Calu3 (cell line): ENCODE data around the gene MACROH2A2. TPM values are rescaled to one million over a fixed set of nuclear protein-coding genes. Genes with fewer than 3 reads are reported as not detected.
A peak's percentile ranks its signal among the peaks of the same experiment; 100 is the strongest.

Experiments used
- BruUV-seq: library from RNA; stranded (reverse); fragments of 400-500 nt; replicated peaks from 2 replicates; lab custom pipeline; 2021; lab: Mats Ljungman, UMichigan
- CTCF ChIA-PET: fragments of 300-600 bp; sonication (Branson Sonifier 250); formaldehyde crosslinking; loops from one replicate; lab custom pipeline; 2022; ENCODE audit warnings: antibody characterized with exemption; lab: Charles Lee
- DNase-seq: peaks from one replicate; pipeline ENCODE4 v3.0.0; 2022
- H3K27ac Mint-ChIP-seq: one replicate; pipeline ENCODE4 v1.8.0; 2022; ENCODE audit warnings: mixed read lengths; ENCODE audit not compliant: unreplicated experiment
- H3K27me3 Mint-ChIP-seq: one replicate; pipeline ENCODE4 v1.8.0; 2022; ENCODE audit warnings: mixed read lengths; ENCODE audit not compliant: unreplicated experiment
- H3K36me3 Mint-ChIP-seq: one replicate; pipeline ENCODE4 v1.8.0; 2022; ENCODE audit warnings: mild to moderate bottlenecking, moderate library complexity, mixed read lengths; ENCODE audit not compliant: insufficient read depth, unreplicated experiment
- H3K4me1 Mint-ChIP-seq: one replicate; pipeline ENCODE4 v1.8.0; 2022; ENCODE audit warnings: mild to moderate bottlenecking, low read depth, mixed read lengths; ENCODE audit not compliant: unreplicated experiment
- H3K4me3 Mint-ChIP-seq: one replicate; pipeline ENCODE4 v1.8.0; 2022; ENCODE audit warnings: mild to moderate bottlenecking, low read depth, moderate library complexity, mixed read lengths; ENCODE audit not compliant: unreplicated experiment
- H3K9me3 Mint-ChIP-seq: one replicate; pipeline ENCODE4 v1.8.0; 2022; ENCODE audit warnings: low read depth, mixed read lengths; ENCODE audit not compliant: unreplicated experiment
- intact Hi-C: fragments of 100-400 bp; cut with micrococcal nuclease; formaldehyde crosslinking; loops from one replicate; pipeline ENCODE4 v1.10.0; 2022; ENCODE audit not compliant: unreplicated experiment
- total RNA-seq: library from RNA; stranded (reverse); gene quantifications from 2 replicates; pipeline ENCODE4 v1.2.3, GENCODE V29; 2022
- TF ChIP-seq, protein P1 (sequence below): fragments of 200-600 bp; IDR thresholded peaks from one replicate; pipeline ENCODE4 v1.8.0; 2022; ENCODE audit warnings: antibody characterized with exemption; ENCODE audit not compliant: unreplicated experiment

Gene MACROH2A2
- total RNA-seq, 1 experiment from 2014 or later = 24.5 TPM

DNA sequence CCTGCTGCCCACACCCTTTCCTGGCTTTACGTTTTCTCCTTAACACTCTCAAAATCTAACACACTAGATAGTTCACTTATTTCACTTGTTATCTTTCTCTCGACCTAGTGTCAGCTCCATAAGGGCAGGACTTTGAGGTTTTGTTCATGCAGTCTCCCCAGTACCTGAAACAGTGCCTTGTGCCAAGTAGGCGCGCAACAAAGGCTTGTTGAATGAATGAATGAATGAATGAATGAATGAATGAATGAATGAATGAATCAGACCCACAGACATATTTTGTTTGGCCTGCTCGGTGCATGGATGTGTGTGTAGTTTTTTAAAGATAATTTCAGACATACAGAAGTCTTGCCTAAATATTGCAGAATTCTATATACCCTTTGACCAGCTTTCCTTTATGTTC is 87.7 kb downstream of the MACROH2A2 start:
- BruUV-seq = no TSS peak
- no peak overlapping the region for H3K4me3 Mint-ChIP-seq

DNA sequence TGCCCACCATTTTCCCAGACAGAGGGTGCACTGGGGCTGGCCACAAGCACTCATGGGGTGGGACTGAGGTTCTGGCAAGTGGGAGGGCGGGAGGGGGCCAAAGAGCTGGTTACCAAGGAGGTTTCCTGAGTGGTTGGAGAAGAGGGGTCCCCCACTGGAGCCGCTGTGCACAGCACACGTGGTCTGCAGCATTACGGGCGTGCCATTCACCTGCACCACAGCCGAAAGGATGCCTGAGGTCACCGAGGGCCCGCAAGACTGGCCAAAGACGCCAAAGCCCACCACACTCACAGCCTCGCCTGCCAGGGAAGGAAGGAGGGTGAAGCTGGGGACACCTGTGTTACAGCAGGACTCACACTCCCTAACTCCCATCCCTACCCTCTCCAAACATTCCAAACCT is 89.9 kb downstream of the MACROH2A2 start:
- Mint-ChIP-seq H3K4me1 (peaks cover 8% of the 10 kb centered on the region), H3K36me3 (peaks cover 54% of the 10 kb centered on the region), H3K27ac (no peak overlapping the region), H3K27me3 (no peaks in the 10 kb centered on the region), H3K9me3 (no peaks in the 10 kb centered on the region), H3K4me3 (no peak overlapping the region)
- TF ChIP-seq, protein P1, sequence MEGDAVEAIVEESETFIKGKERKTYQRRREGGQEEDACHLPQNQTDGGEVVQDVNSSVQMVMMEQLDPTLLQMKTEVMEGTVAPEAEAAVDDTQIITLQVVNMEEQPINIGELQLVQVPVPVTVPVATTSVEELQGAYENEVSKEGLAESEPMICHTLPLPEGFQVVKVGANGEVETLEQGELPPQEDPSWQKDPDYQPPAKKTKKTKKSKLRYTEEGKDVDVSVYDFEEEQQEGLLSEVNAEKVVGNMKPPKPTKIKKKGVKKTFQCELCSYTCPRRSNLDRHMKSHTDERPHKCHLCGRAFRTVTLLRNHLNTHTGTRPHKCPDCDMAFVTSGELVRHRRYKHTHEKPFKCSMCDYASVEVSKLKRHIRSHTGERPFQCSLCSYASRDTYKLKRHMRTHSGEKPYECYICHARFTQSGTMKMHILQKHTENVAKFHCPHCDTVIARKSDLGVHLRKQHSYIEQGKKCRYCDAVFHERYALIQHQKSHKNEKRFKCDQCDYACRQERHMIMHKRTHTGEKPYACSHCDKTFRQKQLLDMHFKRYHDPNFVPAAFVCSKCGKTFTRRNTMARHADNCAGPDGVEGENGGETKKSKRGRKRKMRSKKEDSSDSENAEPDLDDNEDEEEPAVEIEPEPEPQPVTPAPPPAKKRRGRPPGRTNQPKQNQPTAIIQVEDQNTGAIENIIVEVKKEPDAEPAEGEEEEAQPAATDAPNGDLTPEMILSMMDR = no peak
- intact Hi-C loops = no loop called here
- DNase-seq = no peak
- CTCF ChIA-PET = interaction anchor here (0.6 kb wide), 1 partner anchor 62 kb away, joined by 5 read pairs; no protein-coding TSS in a partner anchor
- no TSS peak for BruUV-seq

More for the DNA sequence above, 87.7 kb downstream of the MACROH2A2 start:
- Mint-ChIP-seq H3K27ac (no peak overlapping the region), H3K4me1 (peaks cover 8% of the 10 kb centered on the region), H3K9me3 (no peaks in the 10 kb centered on the region), H3K27me3 (no peaks in the 10 kb centered on the region), H3K36me3 (peaks cover 32% of the 10 kb centered on the region)
- CTCF ChIA-PET = interaction anchor here (0.7 kb wide), 1 partner anchor 415 kb away, joined by 7 read pairs; no protein-coding TSS in a partner anchor
- intact Hi-C loops = no loop called here
- TF ChIP-seq, protein P1 = no peak
- no peak for DNase-seq

DNA sequence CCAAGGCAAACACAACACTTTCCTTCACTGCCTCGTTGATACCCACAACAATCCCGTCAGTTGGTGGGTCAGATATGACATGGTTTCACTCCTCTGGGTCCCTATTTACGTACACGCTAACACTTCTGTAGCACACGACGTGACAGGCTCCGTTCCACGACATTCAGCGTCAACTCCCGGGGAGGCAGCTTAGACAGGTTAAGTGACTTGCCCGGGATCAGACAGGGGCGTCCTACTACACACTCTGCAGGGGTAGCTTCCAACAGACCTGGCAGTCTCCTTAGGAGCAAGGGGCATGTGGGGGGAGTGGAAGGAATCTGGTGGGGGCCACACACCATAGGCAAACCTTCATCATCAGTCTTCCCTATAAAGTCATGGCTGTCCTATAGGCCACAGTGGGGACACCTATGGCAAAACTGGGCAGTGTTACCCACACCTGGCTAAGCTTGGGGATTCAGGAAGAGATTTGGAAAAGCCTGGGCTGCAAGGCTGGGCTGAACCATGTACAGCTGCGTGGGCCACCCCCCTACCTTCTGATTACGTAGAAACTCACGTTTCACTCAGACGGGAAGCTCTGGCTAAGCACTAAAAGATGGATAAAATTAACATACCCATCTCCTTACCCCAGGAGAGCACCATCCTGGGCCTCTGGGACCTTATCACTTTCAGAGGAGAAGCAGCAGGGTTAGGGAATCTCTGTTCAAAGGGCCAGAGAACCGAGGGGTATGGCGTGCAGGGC is 91.9 kb downstream of the MACROH2A2 start:
- H3K27ac Mint-ChIP-seq = no peak overlapping the region
- BruUV-seq = TSS peak; percentile 23
- H3K4me1 Mint-ChIP-seq = peaks cover 8% of the 10 kb centered on the region
- intact Hi-C loops = no loop called here
- no peak for DNase-seq
- peaks cover 64% of the 10 kb centered on the region for H3K36me3 Mint-ChIP-seq
- no peaks in the 10 kb centered on the region for H3K9me3 Mint-ChIP-seq
- no peaks in the 10 kb centered on the region for H3K27me3 Mint-ChIP-seq
- peak overlapping the region; percentile 86 for H3K4me3 Mint-ChIP-seq
- CTCF ChIA-PET = no interaction called here
- TF ChIP-seq, protein P1 = no peak

DNA sequence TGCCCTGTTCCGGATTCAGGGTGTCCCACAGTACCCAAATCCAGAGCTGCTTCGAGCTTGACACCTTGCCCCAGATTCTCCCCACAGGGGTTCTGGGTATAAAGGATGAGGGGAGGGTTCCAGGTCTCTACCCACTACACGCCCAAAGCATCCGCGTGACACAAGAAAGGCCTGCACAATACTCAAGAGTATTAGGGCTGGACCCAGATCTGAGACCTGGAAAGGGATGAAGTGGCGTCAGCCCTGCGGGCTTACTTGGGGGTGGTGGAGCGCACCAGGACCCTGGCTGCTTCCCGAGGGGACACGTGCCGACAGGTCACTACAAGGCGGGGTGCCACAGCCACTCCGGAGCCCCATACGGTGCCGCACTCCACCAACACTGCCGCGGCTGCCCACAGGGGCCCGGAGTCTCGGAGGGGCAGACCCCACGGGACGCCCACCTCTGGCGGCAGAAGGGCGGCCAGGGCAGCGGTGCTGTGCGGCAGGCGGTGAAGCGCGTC is 92.6 kb downstream of the MACROH2A2 start:
- no TSS peak for BruUV-seq
- DNase-seq = no peak
- TF ChIP-seq, protein P1 = no peak
- intact Hi-C loops = no loop called here
- peaks cover 8% of the 10 kb centered on the region for H3K4me1 Mint-ChIP-seq
- H3K27ac Mint-ChIP-seq = no peak overlapping the region
- peaks cover 65% of the 10 kb centered on the region for H3K36me3 Mint-ChIP-seq
- H3K27me3 Mint-ChIP-seq = no peaks in the 10 kb centered on the region
- no peaks in the 10 kb centered on the region for H3K9me3 Mint-ChIP-seq
- peak overlapping the region; percentile 86 for H3K4me3 Mint-ChIP-seq
- CTCF ChIA-PET = interaction anchor here (1.6 to 1.9 kb wide), 3 partner anchors 9 to 259 kb away, joined by 3 to 20 read pairs (median 5); partner anchors contain the start of gene EIF4EBP2
